Tibial nerve (tissue), 4 donors: ENCODE results near the gene SNTB2. TPM values are rescaled to one million over a fixed set of nuclear protein-coding genes. Genes with fewer than 3 reads are reported as not detected.
A peak's percentile ranks its signal among the peaks of the same experiment; 100 is the strongest.

Experiments used
- DNase-seq, 2 donors: peaks; one replicate each; pipeline ENCODE4 v3.0.0-alpha.2; 2019; ENCODE audit warnings: low spot score in 2 of 2
- H3K27ac ChIP-seq, 4 donors: fragments of 200-600 bp; sonication (generic) in 3 of 4; one replicate each; pipeline ENCODE4 v1.5.1; 2017 to 2019; ENCODE audit warnings: mild to moderate bottlenecking in 1 of 4
- H3K27me3 ChIP-seq, 2 donors: fragments of 200-600 bp; sonication (generic) in 1 of 2; one replicate each; pipeline versions ENCODE4 v1.5.1 to v1.6.0; 2017 to 2019
- H3K36me3 ChIP-seq, 3 donors: fragments of 200-600 bp; sonication (generic); one replicate each; pipeline ENCODE4 v1.5.1; 2018 to 2019
- H3K4me1 ChIP-seq, 4 donors: fragments of 200-600 bp; sonication (generic) in 3 of 4; one replicate each; pipeline ENCODE4 v1.5.1; 2017 to 2019
- H3K4me3 ChIP-seq, 4 donors: fragments of 200-600 bp; sonication (generic) in 3 of 4; one replicate each; pipeline ENCODE4 v1.5.1; 2017 to 2019; ENCODE audit warnings: mild to moderate bottlenecking in 1 of 4, moderate library complexity in 1 of 4
- H3K9me3 ChIP-seq, 4 donors: fragments of 200-600 bp; sonication (generic) in 3 of 4; one replicate each; pipeline ENCODE4 v1.5.1; 2017 to 2019
- CTCF ChIP-seq, 5 experiments: fragments of 200-600 bp in 3 of 5; fragments of 450-650 bp in 2 of 5; sonication (generic) in 3 of 5; IDR thresholded peaks; one replicate each; pipeline ENCODE4 v1.5.1; 2016 to 2019; ENCODE audit warnings: antibody characterized with exemption in 5 of 5, mild to moderate bottlenecking in 3 of 5, moderate library complexity in 2 of 5
- EP300 ChIP-seq, 2 donors: sonication (generic); formaldehyde crosslinking; IDR thresholded peaks; one replicate each; pipeline ENCODE4 v1.6.1; 2017; ENCODE audit warnings: antibody characterized with exemption in 2 of 2, mild to moderate bottlenecking in 1 of 2
- POLR2A ChIP-seq, 2 donors: fragments of 450-650 bp; IDR thresholded peaks; one replicate each; pipeline ENCODE4 v1.6.1; 2017; ENCODE audit warnings: antibody characterized with exemption in 2 of 2, mild to moderate bottlenecking in 2 of 2, moderate library complexity in 2 of 2
- WGBS, 2 donors: methylation state at CpG; one replicate each; pipeline ENCODE4 v1.1.5; 2018; 5-methylcytosine and 5-hydroxymethylcytosine counted together
- total RNA-seq, 4 donors: library from RNA; depleted of rRNA; stranded (reverse); fragments of >200 nt; gene quantifications; one replicate each; pipeline ENCODE4 v1.1.0, GENCODE V29; 2016

Gene SNTB2
- total RNA-seq, 4 donors from 2014 or later = 33.1 to 50.2 (median 37.7) TPM

DNA sequence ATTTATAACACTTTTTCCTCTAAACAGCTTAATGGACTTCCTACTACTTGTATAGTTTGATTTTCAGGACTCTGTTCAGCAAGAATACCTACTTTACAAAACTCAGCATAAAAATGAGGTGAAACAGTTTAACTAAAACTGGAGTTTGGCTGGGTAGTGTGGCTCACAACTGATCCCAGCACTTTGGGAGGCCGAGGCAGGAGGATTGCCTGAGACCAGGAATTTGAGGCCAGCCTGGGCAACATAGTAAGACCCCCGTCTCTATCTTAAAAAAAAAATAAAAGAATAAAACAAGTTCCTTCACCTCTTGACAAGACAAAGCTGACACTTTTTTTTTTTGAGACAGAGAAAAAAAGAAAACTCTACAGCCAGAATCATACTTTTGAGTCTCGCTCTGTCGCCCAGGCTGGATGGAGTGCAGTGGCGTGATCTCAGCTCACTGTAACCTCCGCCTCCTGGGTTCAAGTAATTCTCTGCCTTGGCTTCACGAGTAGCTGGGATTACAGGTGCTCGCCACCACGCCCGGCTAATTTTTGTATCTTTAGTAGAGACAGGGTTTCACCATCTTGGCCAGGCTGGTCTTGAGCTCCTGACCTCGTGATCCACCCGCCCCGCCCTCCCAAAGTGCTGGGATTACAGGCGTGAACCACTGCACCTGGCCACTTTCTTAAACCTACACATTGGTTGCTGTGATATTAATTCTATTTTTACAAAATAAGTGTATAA, 140.8 kb downstream of the SNTB2 start:
- 91 to 92% methylated on average over 14 of the region's 14 CpGs for WGBS, 2 donors
- TF ChIP-seq EP300 (IDR thresholded peaks at IDR 0.05) (no peak), CTCF (IDR thresholded peaks at IDR 0.05) (no peak), POLR2A (IDR thresholded peaks at IDR 0.05) (no peak)

DNA sequence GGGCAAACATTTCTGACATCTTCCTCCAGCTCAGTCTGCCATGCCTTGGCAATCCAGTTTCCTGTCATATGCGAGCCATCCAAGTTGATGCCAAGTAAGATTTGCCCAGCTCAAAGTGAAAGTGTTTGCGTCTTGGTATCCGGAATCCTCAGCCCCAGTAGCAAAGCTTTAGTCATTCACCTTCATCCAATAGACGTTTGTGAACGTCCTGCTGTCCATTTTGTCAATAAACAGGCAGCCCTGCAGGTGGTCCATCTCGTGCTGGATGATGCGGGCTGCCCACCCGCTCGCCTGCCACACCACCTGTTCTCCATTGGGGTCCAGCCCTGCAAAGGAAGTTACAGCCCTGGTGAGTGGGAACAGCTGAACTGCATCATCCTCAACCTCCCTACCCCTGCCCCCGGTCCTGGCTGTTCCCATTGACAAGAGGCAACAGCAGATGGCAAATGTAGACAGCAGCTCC, 141.9 kb downstream of the SNTB2 start:
- peaks cover 0 to 73% (median 7%) of the 10 kb centered on the region in 3 donors for H3K36me3 ChIP-seq
- no peaks in the 10 kb centered on the region for H3K9me3 ChIP-seq
- no peak for DNase-seq
- H3K4me1 ChIP-seq = peaks cover 7 to 66% (median 17%) of the 10 kb centered on the region in 4 donors
- WGBS, 2 donors = 52 to 72% methylated on average over 10 of the region's 10 CpGs
- H3K27me3 ChIP-seq = no peaks in the 10 kb centered on the region
- H3K27ac ChIP-seq = no peak overlapping the region
- H3K4me3 ChIP-seq = peak overlapping the region in 2 of 4 donors; percentile 84 to 90
- no peak for TF ChIP-seq POLR2A (IDR thresholded peaks at IDR 0.05)
- no peak for TF ChIP-seq CTCF (IDR thresholded peaks at IDR 0.05)
- TF ChIP-seq EP300 (IDR thresholded peaks at IDR 0.05) = no peak

More for the DNA sequence above, 140.8 kb downstream of the SNTB2 start:
- H3K4me1 ChIP-seq = peaks cover 7 to 59% (median 17%) of the 10 kb centered on the region in 4 donors
- no peak for DNase-seq
- no peak overlapping the region for H3K27ac ChIP-seq
- H3K4me3 ChIP-seq = no peak overlapping the region
- no peaks in the 10 kb centered on the region for H3K9me3 ChIP-seq
- no peaks in the 10 kb centered on the region for H3K27me3 ChIP-seq
- peaks cover 2 to 73% (median 6%) of the 10 kb centered on the region in 3 donors for H3K36me3 ChIP-seq

DNA sequence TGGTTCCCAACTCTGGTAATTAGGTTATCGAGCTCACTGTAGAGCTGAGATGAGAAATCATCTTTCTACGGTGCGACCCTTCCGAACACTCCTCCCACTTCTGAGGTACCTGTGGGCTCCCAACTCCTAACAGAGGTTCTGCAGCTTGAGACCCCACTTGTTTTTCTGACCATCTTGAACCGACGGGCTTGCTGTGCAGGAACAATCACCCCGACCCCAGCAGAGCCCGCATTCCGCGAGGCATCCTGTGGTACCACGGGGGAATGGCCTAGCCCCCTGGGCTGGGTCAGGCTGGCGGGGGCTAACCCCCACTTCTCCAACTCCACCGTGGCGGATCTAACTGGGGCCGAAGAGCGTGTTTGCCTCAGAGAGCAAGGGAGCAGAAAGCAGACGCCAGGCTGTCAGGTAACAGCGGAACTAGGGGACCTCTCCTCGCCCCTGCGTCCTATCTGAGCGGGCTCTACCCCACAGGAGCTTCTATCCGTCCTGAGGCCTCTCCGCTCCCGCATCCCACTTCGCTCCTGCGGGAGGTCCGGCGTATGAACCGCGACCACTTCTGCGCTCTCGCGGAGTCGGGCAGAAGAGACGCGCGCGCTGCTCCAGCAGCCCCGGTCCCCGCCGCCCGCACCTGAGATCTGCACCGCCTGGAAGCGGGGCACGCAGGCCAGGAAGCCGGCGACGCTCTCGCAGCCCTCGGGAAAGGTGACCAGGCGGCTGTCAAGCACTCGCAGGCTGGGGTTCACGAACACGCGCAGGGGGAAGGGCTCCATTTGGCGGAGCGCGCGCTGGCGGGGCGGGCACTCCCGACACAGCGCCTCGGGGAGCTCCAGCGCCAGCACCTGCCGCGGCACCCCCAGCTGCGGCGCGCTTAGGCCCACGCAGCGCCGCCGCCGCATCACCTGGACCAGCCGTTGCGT, 142.7 kb downstream of the SNTB2 start:
- Histone ChIP-seq H3K27ac (peak overlapping the region in 2 of 4 donors; percentile 89 to 92), H3K4me3 (peak overlapping the region; percentile 52 to 90 (median 76)), H3K27me3 (no peaks in the 10 kb centered on the region), H3K36me3 (peaks cover 0 to 73% (median 10%) of the 10 kb centered on the region in 3 donors), H3K9me3 (no peaks in the 10 kb centered on the region), H3K4me1 (peaks cover 7 to 66% (median 17%) of the 10 kb centered on the region in 4 donors)
- DNase-seq = no peak
- TF ChIP-seq POLR2A (IDR thresholded peaks at IDR 0.05) (no peak), EP300 (IDR thresholded peaks at IDR 0.05) (no peak), CTCF (IDR thresholded peaks at IDR 0.05) (no peak)
- WGBS, 2 donors = 14 to 21% methylated on average over 17 to 29 of the region's 77 CpGs

DNA sequence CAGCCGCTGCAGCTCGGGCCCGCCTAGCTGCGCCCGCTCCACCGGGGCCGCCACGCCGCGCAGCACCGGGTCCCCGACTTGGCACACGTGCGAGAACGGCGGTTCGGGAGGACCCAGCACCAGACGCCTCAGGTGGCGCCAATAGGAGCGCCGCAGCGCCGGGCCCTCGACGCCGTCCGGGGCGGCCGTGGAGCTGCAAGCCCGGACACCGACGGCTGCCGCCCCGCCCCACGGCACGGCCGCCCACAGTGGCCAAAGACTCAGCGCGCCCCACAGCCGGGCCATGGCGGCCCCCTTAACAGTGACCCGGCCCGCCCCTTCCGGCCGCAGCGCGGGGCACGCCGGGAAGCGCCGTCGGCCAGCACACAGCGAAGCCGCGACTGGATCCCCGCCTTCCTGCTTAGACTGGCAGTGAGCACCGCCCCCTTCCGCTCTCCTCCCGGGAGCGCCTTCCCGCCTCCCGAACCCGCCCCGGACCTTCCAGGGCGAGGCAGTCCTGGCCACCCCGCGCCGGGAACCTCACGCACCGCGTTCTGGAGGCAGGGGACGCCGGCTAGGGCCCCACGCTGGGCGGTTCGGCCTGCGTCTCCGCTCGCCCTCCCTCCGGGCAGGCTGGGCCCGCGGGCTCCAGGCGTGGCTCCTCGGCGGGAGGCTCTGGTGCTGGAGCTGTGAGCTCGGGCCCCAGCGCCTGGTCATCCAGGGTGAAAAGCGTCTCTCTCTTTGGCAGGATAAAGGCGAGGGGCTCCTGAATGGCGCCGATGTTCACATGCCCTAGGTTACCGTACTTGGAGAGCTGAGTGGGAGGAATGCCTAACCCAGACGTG, 143.5 kb downstream of the SNTB2 start, which contains the start of gene PDF:
TSS of gene PDF (minus strand) at position 303 of the 824 bp plus-strand sequence. CDS start at position 285, 18 bp downstream.
- H3K9me3 ChIP-seq = no peaks in the 10 kb centered on the region
- peaks cover 7 to 65% (median 17%) of the 10 kb centered on the region in 4 donors for H3K4me1 ChIP-seq
- no peaks in the 10 kb centered on the region for H3K27me3 ChIP-seq
- DNase-seq = peak; percentile 83 to 87
- peaks cover 0 to 73% (median 13%) of the 10 kb centered on the region in 3 donors for H3K36me3 ChIP-seq
- 0 to 1% methylated on average over 8 to 32 of the region's 93 CpGs for WGBS, 2 donors
- H3K27ac ChIP-seq = peak within 1 kb of the TSS; percentile 75 to 95 (median 90)
- peak within 1 kb of the TSS; percentile 52 to 90 (median 86) for H3K4me3 ChIP-seq
- TF ChIP-seq POLR2A (IDR thresholded peaks at IDR 0.05) (peak; percentile 50 to 57), EP300 (IDR thresholded peaks at IDR 0.05) (peak; percentile 57 to 92), CTCF (IDR thresholded peaks at IDR 0.05) (peak in 2 of 5 experiments; percentile 16 to 52)
